ENCODE measurements around the gene PAK5.

PAK5 gene

GRCh38 chr20:9503526-9504245 lies 335.2 kb downstream of the PAK5 start:
- in situ Hi-C loops (cut with HindIII; ENCODE audit: low sequenced_read_pairs), result no loop called here

- in situ Hi-C loops (cut with HindIII; ENCODE audit: low sequenced_read_pairs), result no loop called here
These were observed 337.4 kb downstream of the PAK5 start for GRCh38 chr20:9501473-9501872.

DNA sequence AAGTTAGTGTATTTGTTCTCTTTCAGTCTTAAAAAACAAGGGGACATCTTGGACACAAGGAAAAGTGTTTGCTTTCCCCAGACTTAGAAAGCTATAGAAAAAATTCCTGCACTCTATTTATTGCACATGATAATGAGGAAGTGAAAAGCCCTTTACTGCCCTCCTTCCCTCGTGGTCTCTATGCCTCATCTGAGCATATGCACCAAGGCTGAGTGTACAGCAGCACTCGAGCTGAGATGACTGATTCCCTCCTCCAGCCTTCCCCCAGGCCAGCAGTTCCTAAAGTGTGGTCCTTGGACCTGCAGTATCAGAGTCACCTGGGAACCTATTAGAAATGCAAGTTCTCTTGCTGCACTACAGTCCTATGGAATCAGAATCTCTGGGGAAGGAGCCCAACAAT lies 338.8 kb downstream of the PAK5 start:
- in situ Hi-C loops (cut with HindIII; ENCODE audit: low sequenced_read_pairs), result no loop called here

DNA sequence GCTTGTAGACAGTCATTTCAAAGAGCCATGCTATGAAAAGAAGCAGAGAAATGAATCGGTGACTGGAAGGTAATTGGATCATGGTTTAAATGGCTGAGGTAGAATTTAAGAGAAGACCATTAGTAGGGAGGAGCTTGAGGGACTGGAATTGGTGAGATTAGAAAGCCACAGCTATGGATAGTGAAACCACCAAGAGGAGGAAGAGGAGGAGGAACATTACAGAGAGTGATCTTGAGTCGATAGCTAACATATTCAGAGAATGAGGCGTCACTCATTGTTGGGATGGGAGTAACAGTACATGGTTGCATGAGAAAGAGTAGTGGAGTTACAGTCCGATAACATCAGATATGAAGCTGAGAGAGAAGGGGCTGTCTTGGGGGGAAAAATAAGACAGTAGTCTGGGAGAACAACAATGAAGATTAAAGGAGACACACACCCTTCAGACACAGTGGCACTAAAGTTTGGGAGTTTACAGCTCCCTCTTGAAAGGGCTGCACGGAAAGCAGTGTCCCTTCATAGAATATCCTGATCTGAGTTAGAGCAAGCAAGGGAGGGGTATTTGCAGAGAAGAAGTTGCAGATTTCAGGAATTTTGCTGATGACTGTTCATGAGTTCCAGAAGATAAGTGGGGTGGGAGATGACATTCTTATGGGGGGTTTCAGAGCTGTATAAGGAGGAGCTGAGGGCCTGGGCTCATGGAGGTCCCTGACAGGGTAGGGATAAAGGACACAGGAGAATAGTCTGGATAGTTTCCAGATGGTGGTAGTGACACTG lies 339.6 kb downstream of the PAK5 start:
- in situ Hi-C loops (cut with HindIII; ENCODE audit: low sequenced_read_pairs), result no loop called here

DNA sequence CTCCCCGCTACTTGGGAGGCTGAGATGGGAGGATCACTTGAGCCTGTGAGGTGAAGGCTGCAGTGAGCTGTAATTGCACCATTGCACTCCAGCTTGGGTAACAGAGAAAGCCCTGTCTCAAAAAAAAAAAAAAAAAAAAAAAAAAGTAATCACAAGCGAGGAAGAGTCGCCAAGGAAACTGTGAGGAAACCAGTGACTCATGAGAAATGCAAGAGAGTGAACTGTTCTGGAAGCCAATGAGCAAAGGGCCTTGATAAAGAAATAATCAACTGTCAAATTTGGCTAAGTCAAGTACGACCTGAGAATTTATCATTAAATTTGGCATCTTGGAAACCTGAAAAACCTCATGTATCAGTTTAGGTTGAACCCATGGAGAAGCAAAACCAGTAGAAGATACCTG lies 340.6 kb downstream of the PAK5 start:
- in situ Hi-C loops (cut with HindIII; ENCODE audit: low sequenced_read_pairs), result no loop called here

GRCh38 chr20:9496155-9496554 lies 342.7 kb downstream of the PAK5 start:
- in situ Hi-C loops (cut with HindIII; ENCODE audit: low sequenced_read_pairs), result no loop called here

DNA sequence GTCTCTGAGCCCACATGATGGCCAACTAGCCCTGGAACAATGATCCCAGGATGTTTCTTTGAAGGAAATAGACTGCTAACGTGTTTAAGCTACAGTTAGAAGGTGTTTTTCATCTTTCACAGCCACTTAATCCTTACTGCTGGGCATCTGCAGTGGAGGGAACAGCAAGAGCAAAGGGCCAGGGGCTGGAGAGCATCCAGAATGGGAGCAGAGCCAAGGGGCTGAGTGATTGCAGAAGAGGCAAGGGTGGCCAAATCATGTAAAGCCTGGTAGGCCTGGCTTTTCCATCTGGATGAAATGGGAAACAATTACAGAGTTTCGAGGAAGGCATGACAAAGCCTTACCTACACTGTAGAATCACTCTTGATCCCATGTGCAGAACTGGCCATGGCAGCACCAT lies 343.2 kb downstream of the PAK5 start:
- in situ Hi-C loops (cut with HindIII; ENCODE audit: low sequenced_read_pairs), result no loop called here

GRCh38 chr20:9493803-9494202 lies 345.1 kb downstream of the PAK5 start:
- in situ Hi-C loops (cut with HindIII; ENCODE audit: low sequenced_read_pairs), result no loop called here

DNA sequence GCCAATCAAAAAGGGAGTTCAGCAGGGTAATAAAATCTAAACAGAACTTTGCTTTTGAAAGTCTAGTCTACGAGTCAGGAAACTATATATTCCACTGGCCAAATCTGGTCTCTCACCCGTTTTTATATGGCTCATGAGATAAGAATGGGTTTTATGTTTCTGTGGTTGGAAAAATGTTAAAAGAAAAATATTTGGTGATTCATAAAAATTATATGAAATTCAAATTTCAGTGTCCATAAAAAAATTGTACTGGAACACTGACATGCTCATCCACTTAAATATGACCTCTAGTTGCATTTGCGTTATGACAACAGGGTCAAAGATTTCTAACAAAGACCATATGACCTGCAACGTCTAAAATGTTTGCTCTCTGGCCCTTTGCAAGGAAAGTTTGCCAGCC lies 346.8 kb downstream of the PAK5 start:
- in situ Hi-C loops (cut with HindIII; ENCODE audit: low sequenced_read_pairs), result no loop called here

DNA sequence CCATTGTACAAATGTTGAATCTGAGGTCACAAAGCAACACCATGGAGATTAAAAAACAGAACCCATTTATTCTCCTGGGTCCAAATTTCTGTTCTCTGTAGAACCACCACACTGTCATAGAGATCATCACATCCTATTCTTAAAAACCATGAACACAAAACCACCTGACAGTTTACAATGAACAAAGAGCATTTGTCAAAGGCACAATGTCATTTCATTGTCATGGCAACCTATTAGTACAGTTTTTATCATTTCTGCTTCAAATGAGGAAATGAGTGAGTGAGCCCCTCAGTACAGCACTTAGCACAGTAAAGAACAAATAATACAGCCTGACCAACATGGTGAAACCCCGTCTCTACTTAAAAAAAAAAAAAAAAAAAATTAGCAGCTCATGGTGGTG lies 347.6 kb downstream of the PAK5 start:
- in situ Hi-C loops (cut with HindIII; ENCODE audit: low sequenced_read_pairs), result no loop called here

DNA sequence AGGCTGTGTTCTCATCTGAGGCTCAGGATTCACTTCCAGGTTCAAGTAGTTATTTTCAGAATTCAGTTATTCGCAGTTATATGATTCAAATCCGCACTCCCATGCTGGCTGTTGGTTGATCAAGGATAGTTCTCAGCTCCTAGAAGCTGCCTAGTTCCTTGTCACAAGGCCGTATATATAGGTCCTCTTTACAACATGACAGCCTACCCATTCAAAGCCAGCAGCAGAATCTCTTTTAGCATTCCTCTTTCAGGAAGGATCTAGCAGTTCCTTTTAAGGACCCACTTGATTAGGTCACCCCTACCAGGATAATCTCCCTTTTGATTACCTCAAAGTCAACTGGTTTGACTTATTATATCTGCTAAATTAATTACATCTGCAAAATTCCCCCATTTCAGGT lies 348.2 kb downstream of the PAK5 start:
- in situ Hi-C loops (cut with HindIII; ENCODE audit: low sequenced_read_pairs), result no loop called here

DNA sequence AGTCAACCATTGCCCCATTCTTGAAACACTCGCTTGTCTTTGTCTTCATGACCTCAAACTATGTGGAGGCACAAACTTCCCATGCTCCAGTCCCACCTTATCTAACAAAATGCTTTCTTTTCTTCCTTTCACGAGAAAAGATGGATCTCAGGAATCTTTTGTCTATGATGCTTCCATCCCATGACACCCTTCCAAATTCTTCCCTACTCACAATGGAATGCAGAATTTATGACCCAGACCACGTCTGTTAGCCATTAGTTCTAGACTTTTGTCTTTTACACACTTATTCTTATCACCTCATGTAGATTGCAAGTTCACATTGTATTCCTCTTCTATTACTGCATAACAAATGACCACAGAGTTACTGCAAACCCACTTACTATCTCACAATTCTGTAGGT lies 348.7 kb downstream of the PAK5 start:
- in situ Hi-C loops (cut with HindIII; ENCODE audit: low sequenced_read_pairs), result no loop called here

DNA sequence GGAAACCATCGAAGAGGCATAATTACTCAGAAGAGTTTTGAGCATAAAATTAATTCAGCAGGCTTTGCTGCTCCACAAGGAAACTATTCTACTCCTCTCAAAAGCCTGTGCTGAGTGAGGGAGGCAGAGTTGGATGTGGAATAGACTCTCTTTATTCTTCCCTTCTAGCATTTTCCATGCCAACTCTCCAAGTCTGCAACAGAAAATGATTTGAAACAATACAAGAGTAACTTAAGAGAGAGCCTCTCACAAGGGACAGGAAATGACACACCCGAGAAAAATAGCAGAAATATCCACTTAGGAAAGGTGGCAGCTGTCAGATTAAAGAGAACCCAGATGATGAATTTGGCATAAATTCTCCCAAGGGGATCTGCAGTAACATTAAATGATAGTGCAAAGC lies 350.8 kb downstream of the PAK5 start:
- in situ Hi-C loops (cut with HindIII; ENCODE audit: low sequenced_read_pairs), result no loop called here
